Measurements from ENCODE around the gene PXT1.
"Not testable (repeated sequence)": the region's sequence is repeated elsewhere in the genome, so short reads cannot be mapped to it uniquely, and the experiment has no call there.

PXT1 gene

GRCh38 chr6:36443471-36444428 is 1.1 kb upstream of the PXT1 start:
- no peak for DNase-seq

- no peak for DNase-seq
These were observed 467 bp downstream of the PXT1 start for GRCh38 chr6:36442103-36442670.

GRCh38 chr6:36441307-36441894 is 1.3 kb downstream of the PXT1 start:
- DNase-seq = peak; percentile 72

- no peak for DNase-seq
These were observed 6.2 kb downstream of the PXT1 start for GRCh38 chr6:36436466-36436865.

- no peak for DNase-seq
These were observed 10.4 kb downstream of the PXT1 start for GRCh38 chr6:36432151-36432671.

GRCh38 chr6:36431197-36431596 is 11.5 kb downstream of the PXT1 start:
- no peak for DNase-seq

GRCh38 chr6:36430351-36430750 is 12.3 kb downstream of the PXT1 start:
- DNase-seq = no peak

- DNase-seq = no peak
These were observed 13.7 kb downstream of the PXT1 start for GRCh38 chr6:36428911-36429310.

- no peak for DNase-seq
These were observed 16.0 kb downstream of the PXT1 start for GRCh38 chr6:36426622-36427021.

- peak; percentile 98 for DNase-seq
These were observed 19.4 kb downstream of the PXT1 start for GRCh38 chr6:36423101-36423824.

- no peak for DNase-seq
These were observed 19.9 kb downstream of the PXT1 start for GRCh38 chr6:36422714-36423100.

- DNase-seq = no peak
These were observed 23.3 kb downstream of the PXT1 start for GRCh38 chr6:36419310-36419709.

- DNase-seq = no peak
These were observed 24.1 kb downstream of the PXT1 start for GRCh38 chr6:36418558-36418957.

GRCh38 chr6:36414481-36414880 is 28.2 kb downstream of the PXT1 start:
- DNase-seq = no peak

GRCh38 chr6:36413489-36414480 is 28.9 kb downstream of the PXT1 start:
- no peak for DNase-seq

GRCh38 chr6:36409718-36410117 is 32.9 kb downstream of the PXT1 start:
- not testable (repeated sequence) for DNase-seq

- DNase-seq = no peak
These were observed 38.5 kb downstream of the PXT1 start for GRCh38 chr6:36404164-36404563.

- DNase-seq = no peak
These were observed 40.2 kb downstream of the PXT1 start for GRCh38 chr6:36402481-36402880.

GRCh38 chr6:36399970-36400369 is 42.7 kb downstream of the PXT1 start:
- no peak for DNase-seq

GRCh38 chr6:36392621-36393020 is 50.0 kb downstream of the PXT1 start:
- no peak for DNase-seq

- DNase-seq = no peak
These were observed 53.3 kb downstream of the PXT1 start for GRCh38 chr6:36389353-36389752.

Measured in stimulated activated CD4-positive, alpha-beta T cell treated with anti-CD3 and anti-CD28 coated beads, Interleukin-12 subunit alpha, Interleukin-12 subunit beta, amount 100 ng/mL, for 4 hours (primary cell).